SU-DHL-6 (cell line): ENCODE results near the gene DOCK3.

ENCODE experiments used
- CTCF ChIP-seq: fragments of 200-600 bp; sonication (generic); IDR thresholded peaks from one replicate; pipeline ENCODE4 v1.5.1; 2017; ENCODE audit warnings: antibody characterized with exemption, mild to moderate bottlenecking, low read length, moderate library complexity; ENCODE audit not compliant: insufficient read depth, poor library complexity, severe bottlenecking
- EZH2phosphoT487 ChIP-seq: fragments of 200-600 bp; sonication (generic), shearing (Covaris generic); conservative IDR thresholded peaks from 2 replicates; pipeline ENCODE4 v1.6.1; 2018; ENCODE audit warnings: mild to moderate bottlenecking, antibody characterized with exemption, low read length, moderate library complexity, mixed read lengths

DNA sequence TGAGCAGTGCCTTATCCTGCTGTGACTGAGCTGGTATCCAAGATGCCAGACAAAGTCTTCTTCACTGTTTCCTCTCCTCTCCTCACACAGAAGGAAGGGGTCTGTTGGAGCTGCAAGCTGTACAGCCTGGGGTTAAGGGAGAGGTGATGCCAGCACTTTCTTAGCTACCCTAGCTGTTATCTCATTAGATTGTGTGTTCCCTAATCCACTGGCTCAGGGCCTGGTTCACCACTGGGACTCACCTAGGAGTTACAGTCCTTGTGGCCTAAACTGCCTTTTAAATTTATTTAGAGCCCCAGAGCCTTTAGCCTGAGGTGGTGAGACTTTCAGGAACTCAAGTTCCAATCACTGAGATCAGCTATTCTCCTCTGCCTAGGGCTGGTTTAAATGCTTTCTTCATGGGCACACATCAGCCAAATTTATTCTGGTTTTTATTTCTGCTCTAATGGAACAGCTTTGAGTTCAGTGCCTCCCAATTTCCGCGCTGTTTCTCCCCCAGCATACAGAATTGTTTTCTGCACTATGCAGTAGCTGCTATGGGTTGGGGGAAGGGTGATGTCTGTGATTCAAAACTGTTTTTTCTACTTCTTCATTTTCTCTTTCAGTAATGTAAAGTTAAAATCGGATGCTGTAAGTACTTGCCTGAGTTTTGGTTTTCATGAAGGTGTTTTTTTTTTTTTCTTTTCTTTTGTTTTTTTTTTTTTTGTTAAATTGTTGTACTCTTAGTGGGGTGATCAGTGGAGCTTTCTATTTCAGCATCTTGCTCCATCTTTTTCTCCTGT is 198.8 kb downstream of the DOCK3 start:
- TF ChIP-seq CTCF = no peak
- no peak for TF ChIP-seq EZH2phosphoT487
